Pulmonary artery endothelial cell (primary cell): ENCODE data around the gene NNT. TPM values are rescaled to one million over a fixed set of nuclear protein-coding genes. Genes with fewer than 3 reads are reported as not detected.
"Not testable (repeated sequence)": the region's sequence is repeated elsewhere in the genome, so short reads cannot be mapped to it uniquely, and the experiment has no call there.

Source experiments
- DNase-seq: peaks from one replicate; pipeline ENCODE4 v3.0.0-alpha.2; 2011; ENCODE audit warnings: low read depth, low spot score
- total RNA-seq: library from RNA; depleted of rRNA; stranded (reverse); fragments of >200 nt; gene quantifications from 2 replicates; pipeline ENCODE4 v1.2.3, GENCODE V29; 2014

NNT gene
- total RNA-seq, 1 donor from 2014 or later = 61.9 TPM

DNA sequence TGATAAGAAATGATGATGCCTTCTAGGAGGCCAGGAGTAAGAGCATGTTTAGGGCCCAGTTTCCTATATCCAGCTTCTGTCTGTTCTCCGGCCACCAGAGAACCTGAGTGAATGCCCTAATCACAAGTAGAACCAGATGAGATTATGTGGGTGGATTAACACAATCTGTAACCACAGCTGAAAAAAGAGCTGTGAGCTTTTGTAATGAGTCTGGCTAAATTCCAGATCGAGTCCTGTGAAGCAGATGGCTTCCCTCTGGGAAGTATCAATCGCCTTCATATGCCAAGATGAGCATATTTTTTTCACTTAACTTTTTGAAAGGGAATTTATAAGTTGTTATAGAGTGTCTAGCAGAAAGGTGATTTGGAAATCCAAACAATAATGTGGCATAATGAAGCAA is 99.8 kb downstream of the NNT start:
- no peak for DNase-seq

DNA sequence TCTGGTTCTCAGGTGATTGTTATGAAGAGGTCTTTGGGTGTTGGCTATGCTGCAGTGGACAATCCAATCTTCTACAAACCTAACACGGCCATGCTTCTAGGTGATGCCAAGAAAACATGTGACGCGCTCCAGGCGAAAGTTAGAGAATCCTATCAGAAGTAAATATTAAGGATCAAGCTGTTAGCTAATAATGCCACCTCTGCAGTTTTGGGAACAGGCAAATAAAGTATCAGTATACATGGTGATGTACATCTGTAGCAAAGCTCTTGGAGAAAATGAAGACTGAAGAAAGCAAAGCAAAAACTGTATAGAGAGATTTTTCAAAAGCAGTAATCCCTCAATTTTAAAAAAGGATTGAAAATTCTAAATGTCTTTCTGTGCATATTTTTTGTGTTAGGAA is 101.3 kb downstream of the NNT start:
- no peak for DNase-seq

DNA sequence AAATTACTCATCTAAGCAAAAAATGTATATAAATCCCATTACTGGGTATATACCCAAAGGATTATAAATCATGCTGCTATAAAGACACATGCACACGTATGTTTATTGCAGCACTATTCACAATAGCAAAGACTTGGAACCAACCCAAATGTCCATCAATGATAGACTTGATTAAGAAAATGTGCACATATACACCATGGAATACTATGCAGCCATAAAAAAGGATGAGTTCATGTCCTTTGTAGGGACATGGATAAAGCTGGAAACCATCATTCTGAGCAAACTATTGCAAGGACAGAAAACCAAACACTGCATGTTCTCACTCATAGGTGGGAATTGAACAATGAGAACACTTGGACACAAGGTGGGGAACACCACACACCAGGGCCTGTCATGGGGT is 103.6 kb downstream of the NNT start:
- DNase-seq = not testable (repeated sequence)

DNA sequence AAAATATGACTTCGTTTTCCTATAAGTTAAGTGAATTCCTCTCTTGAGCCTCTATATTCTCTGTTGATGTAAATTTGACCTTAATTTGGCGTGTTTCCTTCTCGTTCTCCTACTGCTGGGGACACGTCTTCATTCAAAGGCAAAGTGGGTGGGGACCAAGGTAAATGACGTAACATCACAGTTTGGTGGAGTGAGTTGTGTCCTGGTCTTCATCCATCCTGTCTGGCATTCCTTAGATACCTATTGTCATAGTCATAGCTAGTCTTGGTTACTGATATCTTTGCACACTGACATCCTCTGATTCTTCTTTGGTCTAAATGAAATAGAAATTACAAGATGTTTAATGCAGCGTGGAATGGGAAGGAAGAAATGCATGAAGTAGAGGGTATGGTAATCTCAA is 108.5 kb downstream of the NNT start:
- DNase-seq = no peak

DNA sequence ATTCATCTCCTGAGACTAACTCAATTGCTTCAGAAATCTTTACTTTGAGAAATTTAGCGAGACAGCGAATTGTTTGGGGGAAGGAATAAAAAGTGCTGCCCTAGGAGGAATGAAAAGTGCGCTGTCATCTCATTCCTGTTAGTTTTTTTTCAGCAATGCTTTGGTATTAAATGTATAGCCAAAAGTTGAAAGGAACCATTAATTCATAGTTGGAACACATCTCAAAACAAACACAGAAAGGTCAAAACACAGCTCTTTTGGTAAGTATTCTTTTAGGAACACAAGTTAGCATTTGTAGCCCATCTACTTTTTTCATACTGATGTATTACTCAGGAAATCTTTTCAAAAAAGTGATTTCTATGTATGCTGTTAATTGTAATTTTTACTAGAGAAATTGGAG is 109.1 kb downstream of the NNT start:
- no peak for DNase-seq

DNA sequence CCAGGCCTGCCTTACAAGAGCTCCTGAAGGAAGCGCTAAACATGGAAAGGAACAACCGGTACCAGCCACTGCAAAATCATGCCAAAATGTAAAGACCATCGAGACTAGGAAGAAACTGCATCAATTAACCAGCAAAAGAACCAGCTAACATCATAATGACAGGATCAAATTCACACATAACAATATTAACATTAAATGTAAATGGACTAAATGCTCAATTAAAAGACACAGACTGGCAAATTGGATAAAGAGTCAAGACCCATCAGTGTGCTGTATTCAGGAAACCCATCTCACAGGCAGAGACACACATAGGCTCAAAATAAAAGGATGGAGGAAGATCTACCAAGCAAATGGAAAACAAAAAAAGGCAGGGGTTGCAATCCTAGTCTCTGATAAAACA is 116.8 kb downstream of the NNT start:
- not testable (repeated sequence) for DNase-seq

DNA sequence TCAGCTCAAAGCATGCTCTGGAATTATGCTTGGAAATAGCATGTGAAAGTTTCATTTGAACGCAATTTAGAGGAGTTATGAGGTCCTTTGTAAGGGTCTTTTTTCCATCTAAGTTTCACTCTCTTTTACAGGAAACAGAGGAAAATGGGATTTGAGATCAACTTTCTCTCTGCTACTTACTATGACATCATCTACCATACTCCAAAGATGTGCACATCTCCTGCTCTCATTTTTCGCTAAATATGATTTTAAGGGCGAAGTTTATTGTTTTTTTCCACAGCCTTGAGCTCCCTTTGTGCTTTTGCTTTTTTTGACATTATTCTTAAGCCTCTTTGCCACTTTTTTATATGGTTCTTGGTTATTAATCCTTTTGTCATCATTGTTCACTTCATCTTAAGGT is 125.6 kb downstream of the NNT start:
- no peak for DNase-seq

DNA sequence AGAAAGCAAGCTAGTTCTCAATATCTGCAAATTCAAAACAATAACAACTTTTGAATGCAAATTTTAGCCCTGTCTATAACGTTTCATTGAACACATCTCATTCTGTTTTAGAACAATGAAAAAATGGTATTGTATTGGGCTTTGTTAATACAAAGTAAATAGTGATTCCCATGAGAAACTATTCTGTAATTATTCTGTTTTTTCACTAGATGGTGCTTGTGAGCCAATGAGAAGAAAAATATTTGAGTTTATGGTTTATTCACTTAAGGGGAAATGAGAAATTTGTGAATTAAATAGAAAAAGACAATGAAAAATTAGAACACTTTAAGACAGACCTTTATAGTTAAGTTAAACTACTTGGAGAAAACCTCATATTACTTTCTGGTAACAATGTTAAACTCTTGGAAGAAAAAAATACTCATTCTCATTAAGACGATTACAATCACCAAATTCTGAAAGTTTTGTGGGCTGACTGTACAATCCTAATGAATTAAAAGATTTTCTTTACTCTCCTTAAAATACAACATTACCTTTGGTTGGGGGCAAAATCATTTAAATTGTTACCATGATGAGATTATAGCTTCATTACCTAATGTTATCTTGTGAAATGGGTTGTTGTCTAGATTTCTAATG is 127.0 kb downstream of the NNT start:
- no peak for DNase-seq

DNA sequence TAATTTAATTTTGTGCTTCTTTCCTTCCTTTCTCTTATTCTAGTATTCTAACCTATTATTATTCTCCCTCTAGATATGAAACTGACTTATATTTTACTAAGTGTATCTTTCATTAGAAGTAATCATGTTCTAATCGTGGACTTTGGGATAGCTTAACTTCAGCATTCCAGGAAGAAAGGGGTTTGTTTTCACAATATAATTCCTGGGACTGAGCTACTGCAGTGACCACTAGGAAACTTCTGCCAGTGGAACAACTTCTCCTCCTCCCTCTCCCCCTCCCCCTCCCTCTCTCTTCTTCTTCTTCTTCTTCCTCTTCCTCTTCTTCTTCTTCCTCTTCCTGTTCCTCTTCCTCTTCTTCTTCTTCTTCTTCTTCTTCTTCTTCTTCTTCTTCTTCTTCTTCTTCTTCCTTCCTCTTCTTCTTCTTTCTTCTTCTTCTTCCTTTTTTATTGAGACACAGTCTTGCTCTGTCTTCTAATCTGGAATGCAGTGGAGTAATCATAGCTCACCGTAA is 127.9 kb downstream of the NNT start:
- DNase-seq = no peak

DNA sequence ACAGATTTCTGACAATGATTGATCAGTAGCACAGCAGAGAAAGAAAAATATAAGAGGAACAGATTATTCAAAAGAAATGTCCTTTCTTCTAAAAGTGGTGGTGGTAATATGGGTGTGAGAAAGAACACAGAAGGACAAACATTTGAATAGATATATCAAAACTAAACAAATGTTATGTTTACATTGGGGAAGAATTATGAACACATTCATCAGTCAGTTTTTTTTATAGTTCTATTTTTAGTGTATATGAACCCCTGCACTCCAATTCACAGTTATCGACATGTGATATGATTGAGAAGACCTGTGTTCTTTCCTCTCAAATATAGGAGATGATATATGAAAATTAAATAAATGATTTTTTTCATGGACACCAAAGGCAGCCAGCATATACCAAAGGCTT is 128.6 kb downstream of the NNT start:
- no peak for DNase-seq

DNA sequence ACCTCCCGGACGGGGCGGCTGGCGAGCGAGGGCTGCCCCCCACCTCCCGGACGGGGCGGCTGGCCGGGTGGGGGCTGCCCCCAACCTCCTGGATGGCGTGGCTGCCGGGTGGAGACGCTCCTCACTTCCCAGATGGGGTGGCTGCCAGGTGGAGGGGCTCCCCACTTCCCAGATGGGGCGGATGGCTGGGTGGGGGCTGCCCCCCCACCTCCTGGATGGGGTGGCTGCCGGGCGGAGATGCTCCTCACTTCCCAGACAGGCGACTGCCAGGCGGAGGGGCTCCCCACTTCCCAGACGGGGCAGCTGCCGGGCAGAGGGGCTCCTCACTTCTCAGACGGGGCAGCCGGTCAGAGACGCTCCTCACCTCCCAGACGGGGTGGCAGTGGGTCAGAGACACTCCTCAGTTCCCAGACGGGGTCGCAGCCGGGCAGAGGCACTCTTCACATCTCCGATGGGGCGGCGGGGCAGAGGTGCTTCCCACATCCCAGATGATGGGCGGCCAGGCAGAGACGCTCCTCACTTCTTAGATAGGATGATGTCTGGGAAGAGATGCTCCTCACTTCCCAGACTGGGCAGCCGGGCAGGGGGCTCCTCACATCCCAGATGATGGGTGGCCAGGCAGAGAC is 143.1 kb downstream of the NNT start:
- not testable (repeated sequence) for DNase-seq

DNA sequence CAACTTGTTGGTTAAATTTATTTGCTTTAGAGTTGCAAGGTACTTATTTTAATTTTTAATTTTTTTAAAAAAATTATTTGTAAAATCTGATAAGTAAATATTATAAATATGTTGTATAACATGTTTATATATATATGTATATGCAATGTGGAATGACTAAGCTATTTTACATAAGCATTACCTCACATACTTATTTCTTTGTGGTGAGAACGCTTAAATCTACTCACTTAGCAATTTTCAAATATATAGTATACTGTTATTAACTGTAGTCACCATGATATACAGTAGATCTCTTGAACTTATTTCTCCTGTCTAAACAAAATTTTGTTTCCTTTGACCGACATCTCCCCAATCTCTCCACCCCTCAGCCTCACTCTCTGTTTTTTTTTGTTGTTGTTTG is 147.8 kb downstream of the NNT start:
- DNase-seq = no peak

DNA sequence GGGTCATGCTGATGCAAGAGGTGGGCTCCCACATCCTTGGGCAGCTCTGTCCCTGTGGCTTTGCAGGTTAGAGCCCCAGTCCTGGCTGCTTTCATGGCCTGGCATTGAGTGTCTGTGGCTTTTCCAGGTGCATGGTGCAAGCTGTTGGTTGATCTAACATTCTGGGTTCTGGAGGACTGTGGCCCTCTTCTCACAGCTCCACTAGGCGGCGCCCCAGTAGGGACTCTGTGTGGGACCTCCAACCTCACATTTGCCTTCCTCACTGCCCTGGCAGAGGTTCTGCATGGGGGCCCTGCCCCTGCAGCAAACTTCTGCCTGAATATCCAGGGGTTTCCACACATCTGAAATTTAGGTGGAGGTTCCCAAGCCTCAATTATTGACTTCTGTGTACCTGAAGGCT is 150.1 kb downstream of the NNT start:
- DNase-seq = no peak

Other genes with a start within 250 kb of the NNT start
- gene CCL28, start 190.8 kb upstream of the NNT start, total RNA-seq = 0.85 and 1.1 TPM in 2 replicates
- gene TMEM267, start 119.3 kb upstream of the NNT start, total RNA-seq = 8.9 and 9.8 TPM in 2 replicates
- gene C5orf34, start 88.0 kb upstream of the NNT start, total RNA-seq = 4.2 and 5.4 TPM in 2 replicates
- 85.5 and 97.8 TPM in 2 replicates for gene PAIP1, start 46.1 kb upstream of the NNT start, total RNA-seq